ENCODE measurements around the gene OSBPL1A.
"Not testable (repeated sequence)": the region's sequence is repeated elsewhere in the genome, so short reads cannot be mapped to it uniquely, and the experiment has no call there.

OSBPL1A gene

DNA sequence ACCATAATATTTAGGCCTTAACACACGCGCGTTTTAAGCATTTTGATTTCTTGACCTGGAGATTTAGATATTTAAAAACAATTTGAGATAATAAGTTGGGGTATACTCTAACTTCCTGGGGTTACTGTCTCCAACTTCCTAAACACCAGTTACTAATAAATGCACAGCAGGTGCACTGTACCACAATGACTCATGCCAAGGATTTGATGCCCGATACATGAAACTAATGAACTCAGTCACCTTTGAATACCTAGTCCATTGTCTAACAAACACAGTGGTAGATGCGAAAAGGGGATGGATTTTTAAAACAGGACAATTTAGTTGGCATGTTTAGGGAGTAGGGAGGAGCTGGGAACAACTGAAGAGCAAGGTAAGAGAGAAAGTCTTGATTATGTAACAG, 237.5 kb downstream of the OSBPL1A start:
- DNase-seq (ENCODE audit: insufficient read length, low spot score) (no peak), FAIRE-seq (peak; percentile 56)

DNA sequence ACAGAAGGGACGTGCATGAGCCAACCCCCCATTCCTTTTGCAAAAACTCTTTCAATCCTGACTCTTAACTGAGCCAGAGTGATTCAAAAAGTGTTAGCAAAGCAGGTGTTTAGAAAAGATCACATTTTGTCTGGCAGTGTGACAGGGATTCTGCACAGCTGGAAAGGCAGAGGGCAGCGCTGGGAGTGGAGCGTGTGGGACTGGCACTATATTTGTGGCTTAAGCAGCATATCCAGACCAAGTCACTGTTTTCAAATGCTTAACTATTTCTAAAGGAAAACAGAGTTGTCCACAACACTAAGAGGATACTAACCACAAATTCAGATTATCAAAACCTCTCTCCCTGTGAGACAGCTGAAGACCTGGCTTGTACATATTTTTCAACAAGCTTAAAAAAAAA, 239.8 kb downstream of the OSBPL1A start:
- TF ChIP-seq, protein P1, sequence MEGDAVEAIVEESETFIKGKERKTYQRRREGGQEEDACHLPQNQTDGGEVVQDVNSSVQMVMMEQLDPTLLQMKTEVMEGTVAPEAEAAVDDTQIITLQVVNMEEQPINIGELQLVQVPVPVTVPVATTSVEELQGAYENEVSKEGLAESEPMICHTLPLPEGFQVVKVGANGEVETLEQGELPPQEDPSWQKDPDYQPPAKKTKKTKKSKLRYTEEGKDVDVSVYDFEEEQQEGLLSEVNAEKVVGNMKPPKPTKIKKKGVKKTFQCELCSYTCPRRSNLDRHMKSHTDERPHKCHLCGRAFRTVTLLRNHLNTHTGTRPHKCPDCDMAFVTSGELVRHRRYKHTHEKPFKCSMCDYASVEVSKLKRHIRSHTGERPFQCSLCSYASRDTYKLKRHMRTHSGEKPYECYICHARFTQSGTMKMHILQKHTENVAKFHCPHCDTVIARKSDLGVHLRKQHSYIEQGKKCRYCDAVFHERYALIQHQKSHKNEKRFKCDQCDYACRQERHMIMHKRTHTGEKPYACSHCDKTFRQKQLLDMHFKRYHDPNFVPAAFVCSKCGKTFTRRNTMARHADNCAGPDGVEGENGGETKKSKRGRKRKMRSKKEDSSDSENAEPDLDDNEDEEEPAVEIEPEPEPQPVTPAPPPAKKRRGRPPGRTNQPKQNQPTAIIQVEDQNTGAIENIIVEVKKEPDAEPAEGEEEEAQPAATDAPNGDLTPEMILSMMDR (IDR thresholded peaks at IDR 0.05; ENCODE audit: insufficient read depth, missing control alignments) = no peak
- no peak for DNase-seq (ENCODE audit: insufficient read length, low spot score)
- FAIRE-seq = no peak

More for the DNA sequence above, 237.5 kb downstream of the OSBPL1A start:
- TF ChIP-seq, protein P1 (IDR thresholded peaks at IDR 0.05; ENCODE audit: insufficient read depth, missing control alignments) = no peak

DNA sequence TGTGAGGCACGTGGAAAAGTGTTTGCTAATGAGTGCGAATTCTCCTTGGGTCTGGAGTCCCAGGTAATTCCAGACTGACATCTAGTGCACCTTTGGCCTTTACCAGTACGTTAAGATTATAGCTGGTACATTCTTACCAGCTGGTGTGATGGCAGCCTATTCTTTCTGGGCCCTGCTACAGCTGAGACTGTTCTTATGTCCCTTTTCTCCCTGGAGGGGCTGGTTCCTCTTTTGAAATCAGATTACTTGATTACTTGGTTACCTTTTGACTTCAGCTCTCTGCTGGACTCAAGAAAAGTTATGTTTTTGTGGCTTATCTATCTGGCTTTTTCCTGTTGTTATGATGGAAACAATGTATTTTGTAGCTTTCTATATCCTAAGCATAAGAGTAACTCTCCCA, 244.2 kb downstream of the OSBPL1A start:
- FAIRE-seq = no peak
- TF ChIP-seq, protein P1 (IDR thresholded peaks at IDR 0.05; ENCODE audit: insufficient read depth, missing control alignments) = no peak

DNA sequence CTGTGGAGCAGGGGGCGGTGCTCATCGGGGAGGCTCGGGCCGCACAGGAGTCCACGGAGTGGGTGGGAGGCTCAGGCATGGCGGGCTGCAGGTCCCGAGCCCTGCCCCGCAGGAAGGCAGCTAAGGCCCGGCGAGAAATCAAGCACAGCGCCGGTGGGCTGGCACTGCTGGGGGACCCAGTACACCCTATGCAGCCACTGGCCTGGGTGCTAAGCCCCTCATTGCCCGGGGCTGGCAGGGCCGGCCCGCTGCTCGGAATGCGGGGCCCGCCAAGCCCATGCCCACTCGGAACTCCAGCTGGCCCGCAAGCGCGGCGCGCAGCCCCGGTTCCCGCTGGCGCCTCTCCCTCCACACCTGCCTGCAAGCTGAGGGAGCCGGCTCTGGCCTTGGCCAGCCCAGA, 248.0 kb downstream of the OSBPL1A start:
- not testable (repeated sequence) for FAIRE-seq; DNase-seq (ENCODE audit: insufficient read length, low spot score)

More for the DNA sequence above, 244.2 kb downstream of the OSBPL1A start:
- no peak for DNase-seq (ENCODE audit: insufficient read length, low spot score)

DNA sequence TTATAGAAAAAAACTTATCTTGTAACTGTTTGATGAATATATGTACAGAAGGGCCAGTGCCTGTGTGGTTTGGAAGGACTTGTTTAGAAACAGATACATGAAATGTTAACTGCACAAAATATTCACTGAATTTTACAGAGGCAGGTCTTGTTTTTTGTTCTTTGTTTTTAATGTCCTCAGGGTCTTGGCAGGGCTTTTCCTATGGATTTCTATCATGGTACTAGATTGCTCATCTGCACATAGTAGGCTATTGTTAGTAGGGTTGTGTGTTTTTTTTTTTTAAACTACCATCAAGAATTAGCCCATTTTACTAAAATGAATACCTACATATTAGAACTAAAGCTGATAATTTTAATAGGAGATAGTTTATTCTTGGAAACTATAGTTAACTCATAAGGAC, 255.2 kb downstream of the OSBPL1A start:
- FAIRE-seq (no peak), DNase-seq (ENCODE audit: insufficient read length, low spot score) (no peak)
- TF ChIP-seq, protein P1 (IDR thresholded peaks at IDR 0.05; ENCODE audit: insufficient read depth, missing control alignments) = no peak

DNA sequence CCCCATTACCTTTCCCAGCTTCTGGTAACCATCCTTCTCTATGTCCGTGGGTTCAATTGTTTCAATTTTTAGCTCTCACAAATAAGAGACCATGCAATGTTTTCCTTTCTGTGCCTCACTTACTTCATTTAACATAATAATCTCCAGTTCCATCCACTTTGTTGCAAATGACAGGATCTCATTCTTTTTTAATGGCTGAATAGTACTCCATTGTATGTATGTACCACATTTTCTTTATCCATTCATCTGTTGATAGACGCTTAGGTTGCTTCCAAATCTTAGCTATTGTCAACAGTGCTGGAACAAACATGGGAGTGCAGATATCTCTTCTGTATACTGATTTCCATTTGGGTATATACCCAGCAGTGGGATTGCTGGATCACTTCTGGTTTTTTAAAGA, 256.9 kb downstream of the OSBPL1A start:
- TF ChIP-seq, protein P1 (IDR thresholded peaks at IDR 0.05; ENCODE audit: insufficient read depth, missing control alignments) = no peak
- no peak for DNase-seq (ENCODE audit: insufficient read length, low spot score)
- peak; percentile 89 for FAIRE-seq

DNA sequence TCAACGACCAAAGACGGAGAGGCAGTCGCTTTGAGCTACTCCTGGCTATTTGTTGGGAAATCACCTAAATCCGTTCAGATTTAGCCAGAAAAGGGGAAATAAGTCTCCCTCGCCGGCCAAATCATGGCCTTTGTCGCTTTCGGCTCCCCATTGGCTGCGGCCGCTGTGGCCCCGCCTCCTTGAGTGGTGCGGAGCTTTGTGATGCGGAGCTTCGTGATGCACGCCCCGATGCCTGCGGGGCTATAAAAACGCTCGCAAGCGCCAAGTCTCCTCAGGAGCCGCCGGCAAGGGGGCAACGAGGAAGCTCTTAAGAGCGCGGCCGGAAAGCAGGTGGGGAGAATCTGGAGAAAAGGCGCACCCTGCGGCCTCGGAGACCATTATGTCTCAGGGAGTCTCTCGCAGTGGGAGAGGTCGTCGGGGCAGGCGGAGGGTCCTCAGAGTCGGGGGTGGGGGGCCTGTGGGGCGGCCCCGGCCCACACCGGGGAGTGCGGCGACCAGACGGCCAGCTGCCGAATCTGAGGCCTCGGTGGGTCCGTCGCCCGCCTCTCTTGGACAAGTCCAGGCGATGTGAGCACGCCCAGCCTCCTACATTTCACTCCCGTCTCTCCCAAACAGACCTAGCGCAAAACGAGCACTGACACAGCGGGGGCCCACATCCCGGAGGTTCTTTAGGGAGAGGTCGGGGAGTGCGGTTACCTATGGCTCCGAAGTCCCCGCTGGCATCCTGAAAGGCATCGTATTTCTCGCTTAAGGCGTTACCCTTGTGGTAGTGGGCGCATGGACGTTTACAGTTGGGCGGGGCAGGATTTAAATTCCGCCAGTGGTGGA, 258.6 kb downstream of the OSBPL1A start, which contains the start of gene CABYR:
Gene CABYR (plus strand): TSS at position 274 of the 828 bp plus-strand sequence. CDS start 4,053 bp downstream, outside the sequence.
- TF ChIP-seq, protein P1 (IDR thresholded peaks at IDR 0.05; ENCODE audit: insufficient read depth, missing control alignments) = no peak
- peak; percentile 55 for DNase-seq (ENCODE audit: insufficient read length, low spot score)
- no peak for FAIRE-seq
